HepG2 (cell line): ENCODE data around the gene GPR37. TPM values are rescaled to one million over a fixed set of nuclear protein-coding genes. Genes with fewer than 3 reads are reported as not detected.

Experiments
- ATAC-seq: fragments of 200-7000 bp; cut with Tn5 transposase; 3 replicates; pipeline ENCODE4 v1.9.1; 2020; ENCODE audit warnings: mild to moderate bottlenecking, moderate library complexity
- BruUV-seq: library from RNA; stranded (reverse); fragments of 400-500 nt; replicated peaks from 2 replicates; lab custom pipeline; 2021; lab: Mats Ljungman, UMichigan
- CTCF ChIA-PET: fragments of 300-600 bp; formaldehyde crosslinking; extraction: SDS; loops from one replicate; lab custom pipeline; 2021; ENCODE audit warnings: low total read pairs, inconsistent platforms, low intra/inter-chr PET ratio; lab: Yijun Ruan, JAX
- POLR2A ChIA-PET: fragments of 350-600 bp; sonication (Branson Sonifier 250); formaldehyde crosslinking; loops from one replicate; lab custom pipeline; 2020; ENCODE audit warnings: antibody characterized with exemption, inconsistent platforms; lab: Yijun Ruan, JAX
- DNase-seq: peaks from one replicate; pipeline ENCODE4 v3.0.0-alpha.2; 2015; ENCODE audit warnings: low spot score
- FAIRE-seq: peaks from 3 replicates; lab custom pipeline; 2011; peaks lifted over from hg19 to GRCh38; lab: Jason Lieb, UNC
- H2AFZ ChIP-seq: one replicate; pipeline ENCODE4 v1.6.1; 2011; ENCODE audit warnings: low read length, inconsistent platforms
- H3K27ac ChIP-seq: fragments of 300-600 bp; 3 replicates; pipeline ENCODE4 v1.8.0; 2011; ENCODE audit warnings: mixed run types, mild to moderate bottlenecking, mixed read lengths, low read length, inconsistent platforms; ENCODE audit not compliant: insufficient read depth; ENCODE audit errors: extremely low read length
- H3K27me3 ChIP-seq, 2 experiments: fragments of 200-600 bp in 1 of 2; 2 replicates in 1 of 2; 3 replicates in 1 of 2; pipeline versions ENCODE4 v1.6.0 to v1.8.0; 2011; ENCODE audit warnings: low read length in 2 of 2, mild to moderate bottlenecking in 2 of 2, moderate library complexity in 2 of 2, inconsistent platforms in 1 of 2; ENCODE audit not compliant: insufficient read depth in 2 of 2, control insufficient read depth in 1 of 2
- H3K36me3 ChIP-seq, 2 experiments: fragments of 200-600 bp in 1 of 2; replicated peaks in 1 of 2; 2 replicates in 1 of 2; 3 replicates in 1 of 2; pipeline versions ENCODE4 v1.5.1 to v1.8.0; 2011; ENCODE audit warnings: low read length in 2 of 2, inconsistent platforms in 1 of 2; ENCODE audit not compliant: insufficient read depth in 2 of 2, control insufficient read depth in 1 of 2
- H3K4me1 ChIP-seq: 2 replicates; pipeline ENCODE4 v1.5.1; 2012; ENCODE audit warnings: low read length, inconsistent platforms; ENCODE audit not compliant: insufficient read depth
- H3K4me2 ChIP-seq: 2 replicates; pipeline ENCODE4 v1.6.0; 2011; ENCODE audit warnings: low read depth, low read length, inconsistent platforms
- H3K4me3 ChIP-seq, 3 experiments: fragments of 200-600 bp in 1 of 3; sonication (generic), shearing (Covaris generic) in 1 of 3; replicated peaks in 1 of 3; 2 replicates each; pipeline ENCODE4 v1.5.1; 2011 to 2016; ENCODE audit warnings: low read length in 3 of 3, inconsistent platforms in 2 of 3, low read depth in 2 of 3, mild to moderate bottlenecking in 2 of 3, control low read depth in 1 of 3, mixed read lengths in 1 of 3; ENCODE audit not compliant: insufficient read depth in 1 of 3
- H3K79me2 ChIP-seq: one replicate; pipeline ENCODE4 v1.6.1; 2011; ENCODE audit warnings: low read length, inconsistent platforms; ENCODE audit not compliant: insufficient read depth
- H3K9ac ChIP-seq: 2 replicates; pipeline ENCODE4 v1.6.0; 2011; ENCODE audit warnings: mild to moderate bottlenecking, low read depth, low read length, inconsistent platforms; ENCODE audit not compliant: insufficient read depth
- H3K9me3 ChIP-seq: 2 replicates; pipeline ENCODE4 v1.5.1; 2012; ENCODE audit warnings: mild to moderate bottlenecking, low read length
- H4K20me1 ChIP-seq: 2 replicates; pipeline ENCODE4 v1.6.0; 2011; ENCODE audit warnings: inconsistent platforms, mild to moderate bottlenecking, low read length, moderate library complexity; ENCODE audit not compliant: insufficient read depth
- CREM ChIP-seq, 2 experiments: sonication (generic) in 1 of 2; formaldehyde crosslinking in 1 of 2; IDR thresholded peaks; 2 replicates each; pipeline versions ENCODE4 v1.4.0 to v1.6.1; 2016 to 2020; ENCODE audit warnings: antibody characterized with exemption in 1 of 2, mild to moderate bottlenecking in 1 of 2, missing genetic modification reagents in 1 of 2
- HDAC2 ChIP-seq: sonication (generic); formaldehyde crosslinking; IDR thresholded peaks from 2 replicates; pipeline ENCODE4 v1.4.0; 2020; ENCODE audit warnings: missing genetic modification reagents
- JDP2 ChIP-seq: sonication (generic); formaldehyde crosslinking; IDR thresholded peaks from 2 replicates; pipeline ENCODE4 v1.8.1; 2022; ENCODE audit warnings: missing genetic modification reagents, borderline replicate concordance
- MAFG ChIP-seq: sonication (generic); formaldehyde crosslinking; IDR thresholded peaks from 2 replicates; pipeline ENCODE4 v1.5.1; 2020; ENCODE audit warnings: mild to moderate bottlenecking, missing genetic modification reagents
- MED8 ChIP-seq: sonication (generic); formaldehyde crosslinking; IDR thresholded peaks from 2 replicates; pipeline ENCODE4 v1.8.1; 2023; ENCODE audit warnings: mild to moderate bottlenecking, missing genetic modification reagents; ENCODE audit not compliant: insufficient replicate concordance
- TAF1 ChIP-seq: sonication (generic); formaldehyde crosslinking; IDR thresholded peaks from 2 replicates; pipeline ENCODE4 v1.4.0; 2020; ENCODE audit warnings: missing genetic modification reagents
- ZKSCAN8 ChIP-seq: IDR thresholded peaks from 2 replicates; pipeline ENCODE4 v1.6.1; 2016; ENCODE audit warnings: borderline replicate concordance, missing genetic modification reagents, missing compliant biosample characterization
- ZNF382 ChIP-seq: sonication (generic); formaldehyde crosslinking; IDR thresholded peaks from 2 replicates; pipeline ENCODE4 v1.5.0; 2020; ENCODE audit warnings: missing genetic modification reagents, mild to moderate bottlenecking, borderline replicate concordance
- WGBS: methylation state at CpG from one replicate; pipeline ENCODE4 v1.1.6; 2017; ENCODE audit warnings: low lambda C conversion rate; 5-methylcytosine and 5-hydroxymethylcytosine counted together
- in situ Hi-C: cut with HindIII; loops from 2 replicates; pipeline ENCODE4 v1.10.0; 2017; ENCODE audit warnings: low pct_unique_long_range_greater_than_20kb; ENCODE audit not compliant: extremely low pct_ligation_motif_present
- intact Hi-C: fragments of 100-400 bp; cut with micrococcal nuclease; formaldehyde crosslinking; loops from one replicate; pipeline ENCODE4 v1.10.0; 2022; ENCODE audit not compliant: unreplicated experiment
- polyA plus RNA-seq, 8 experiments: library from polyadenylated mRNA; depleted of rRNA in 3 of 8; stranded (reverse) in 7 of 8; unstranded in 1 of 8; fragments of >200 nt; fragmentation: Illumina TruSeq in 4 of 8; extraction: Trizol in 4 of 8; gene quantifications; 2 replicates each; pipeline versions ENCODE4 v1.2.1 to v1.2.3, GENCODE V29; 2011 to 2016; ENCODE audit warnings: low read depth in 4 of 8, missing spikeins in 1 of 8, mixed read lengths in 1 of 8; ENCODE audit not compliant: insufficient read depth in 1 of 8
- total RNA-seq, 5 experiments: library from RNA; depleted of rRNA; stranded (reverse); fragments of >200 nt; fragmentation: Illumina TruSeq; extraction: Trizol; gene quantifications; 2 replicates each; pipeline ENCODE4 v1.2.3, GENCODE V29; 2016; ENCODE audit warnings: low read depth in 1 of 5
- TF ChIP-seq, protein P1 (sequence below): IDR thresholded peaks from 2 replicates; pipeline ENCODE4 v1.6.1; 2016; ENCODE audit warnings: low read depth, missing genetic modification reagents, missing compliant biosample characterization
- TF ChIP-seq, protein P2 (sequence below): sonication (generic); formaldehyde crosslinking; IDR thresholded peaks from 2 replicates; pipeline ENCODE4 v1.5.1; 2020; ENCODE audit warnings: mild to moderate bottlenecking, missing genetic modification reagents

Gene GPR37
- total and polyA plus RNA-seq, 2 of the 13 experiments (the other 11 are each of a cell fraction or from before 2014, with no cell fraction given): not detected

DNA sequence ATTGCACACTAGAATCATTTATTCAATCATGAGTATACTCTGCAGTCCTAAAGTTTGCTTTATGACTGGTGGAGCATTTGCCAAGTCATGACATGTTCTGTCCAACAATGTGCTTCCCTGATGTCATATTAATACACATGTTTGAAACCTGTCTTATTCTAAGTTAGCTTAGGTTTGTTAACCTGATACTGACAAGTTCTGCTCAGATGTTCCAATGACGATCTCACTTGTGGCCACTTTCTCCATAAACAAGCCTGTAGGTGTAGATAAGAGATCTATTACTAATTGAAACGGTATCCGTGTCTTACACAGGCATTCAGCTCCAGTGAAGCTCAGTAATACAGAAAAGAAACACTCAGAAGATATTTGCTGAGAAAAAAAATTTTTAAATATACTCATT, 64.9 kb downstream of the GPR37 start:
- in situ Hi-C loops: no loop called here
- Histone ChIP-seq H3K79me2 (no peaks in the 10 kb centered on the region), H3K9ac (no peak overlapping the region), H3K4me3 (no peak overlapping the region), H3K36me3 (no peaks in the 10 kb centered on the region), H4K20me1 (no peaks in the 10 kb centered on the region), H3K4me2 (no peak overlapping the region), H3K4me1 (no peaks in the 10 kb centered on the region), H3K27ac (no peak overlapping the region), H3K27me3 (no peaks in the 10 kb centered on the region), H2AFZ (no peak overlapping the region), H3K9me3 (0 out of 2 replicates have a peak, but pooled peaks cover 4% of the 10 kb centered on the region)
- intact Hi-C loops: no loop called here
- DNase-seq (no peak), ATAC-seq (no peak), FAIRE-seq (no peak)
- CTCF ChIA-PET: no interaction called here
- BruUV-seq: no TSS peak
- TF ChIP-seq MAFG (CRISPR knock-in tag): no peak
- no peak for TF ChIP-seq MED8 (CRISPR knock-in tag)
- 15% methylated on average over 3 of the region's 3 CpGs for WGBS
- POLR2A ChIA-PET: no interaction called here

DNA sequence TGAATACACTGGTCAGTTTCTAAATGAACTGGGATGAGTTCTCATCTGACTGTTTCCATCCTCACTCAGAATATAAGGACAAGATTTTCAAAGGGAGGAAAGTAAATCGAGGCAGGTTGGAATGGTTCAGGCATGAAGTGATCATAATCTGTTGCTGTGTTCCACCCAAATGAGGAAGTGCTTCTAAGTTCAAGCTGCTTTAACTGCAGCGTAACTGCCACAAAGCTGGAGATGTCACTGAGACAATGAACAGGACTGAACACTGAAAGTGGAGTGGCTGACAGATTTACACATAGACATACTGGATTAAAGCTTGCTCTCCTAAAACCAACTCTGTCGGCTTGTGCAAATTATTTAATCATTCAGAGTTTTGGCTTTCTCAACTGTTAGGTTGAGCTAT, 66.6 kb downstream of the GPR37 start:
- Histone ChIP-seq H3K79me2 (no peaks in the 10 kb centered on the region), H3K9me3 (no peaks in the 10 kb centered on the region), H3K27ac (no peak overlapping the region), H3K4me3 (no peak overlapping the region), H3K9ac (no peak overlapping the region), H4K20me1 (no peaks in the 10 kb centered on the region), H3K27me3 (no peaks in the 10 kb centered on the region), H3K36me3 (no peaks in the 10 kb centered on the region), H3K4me2 (no peak overlapping the region), H3K4me1 (no peaks in the 10 kb centered on the region), H2AFZ (no peak overlapping the region)
- ATAC-seq (no peak), FAIRE-seq (no peak), DNase-seq (no peak)
- intact Hi-C loops: no loop called here
- in situ Hi-C loops: no loop called here
- ChIA-PET POLR2A (no interaction called here), CTCF (no interaction called here)
- 0% methylated on average over 3 of the region's 3 CpGs for WGBS
- BruUV-seq: no TSS peak
- TF ChIP-seq, protein P1, sequence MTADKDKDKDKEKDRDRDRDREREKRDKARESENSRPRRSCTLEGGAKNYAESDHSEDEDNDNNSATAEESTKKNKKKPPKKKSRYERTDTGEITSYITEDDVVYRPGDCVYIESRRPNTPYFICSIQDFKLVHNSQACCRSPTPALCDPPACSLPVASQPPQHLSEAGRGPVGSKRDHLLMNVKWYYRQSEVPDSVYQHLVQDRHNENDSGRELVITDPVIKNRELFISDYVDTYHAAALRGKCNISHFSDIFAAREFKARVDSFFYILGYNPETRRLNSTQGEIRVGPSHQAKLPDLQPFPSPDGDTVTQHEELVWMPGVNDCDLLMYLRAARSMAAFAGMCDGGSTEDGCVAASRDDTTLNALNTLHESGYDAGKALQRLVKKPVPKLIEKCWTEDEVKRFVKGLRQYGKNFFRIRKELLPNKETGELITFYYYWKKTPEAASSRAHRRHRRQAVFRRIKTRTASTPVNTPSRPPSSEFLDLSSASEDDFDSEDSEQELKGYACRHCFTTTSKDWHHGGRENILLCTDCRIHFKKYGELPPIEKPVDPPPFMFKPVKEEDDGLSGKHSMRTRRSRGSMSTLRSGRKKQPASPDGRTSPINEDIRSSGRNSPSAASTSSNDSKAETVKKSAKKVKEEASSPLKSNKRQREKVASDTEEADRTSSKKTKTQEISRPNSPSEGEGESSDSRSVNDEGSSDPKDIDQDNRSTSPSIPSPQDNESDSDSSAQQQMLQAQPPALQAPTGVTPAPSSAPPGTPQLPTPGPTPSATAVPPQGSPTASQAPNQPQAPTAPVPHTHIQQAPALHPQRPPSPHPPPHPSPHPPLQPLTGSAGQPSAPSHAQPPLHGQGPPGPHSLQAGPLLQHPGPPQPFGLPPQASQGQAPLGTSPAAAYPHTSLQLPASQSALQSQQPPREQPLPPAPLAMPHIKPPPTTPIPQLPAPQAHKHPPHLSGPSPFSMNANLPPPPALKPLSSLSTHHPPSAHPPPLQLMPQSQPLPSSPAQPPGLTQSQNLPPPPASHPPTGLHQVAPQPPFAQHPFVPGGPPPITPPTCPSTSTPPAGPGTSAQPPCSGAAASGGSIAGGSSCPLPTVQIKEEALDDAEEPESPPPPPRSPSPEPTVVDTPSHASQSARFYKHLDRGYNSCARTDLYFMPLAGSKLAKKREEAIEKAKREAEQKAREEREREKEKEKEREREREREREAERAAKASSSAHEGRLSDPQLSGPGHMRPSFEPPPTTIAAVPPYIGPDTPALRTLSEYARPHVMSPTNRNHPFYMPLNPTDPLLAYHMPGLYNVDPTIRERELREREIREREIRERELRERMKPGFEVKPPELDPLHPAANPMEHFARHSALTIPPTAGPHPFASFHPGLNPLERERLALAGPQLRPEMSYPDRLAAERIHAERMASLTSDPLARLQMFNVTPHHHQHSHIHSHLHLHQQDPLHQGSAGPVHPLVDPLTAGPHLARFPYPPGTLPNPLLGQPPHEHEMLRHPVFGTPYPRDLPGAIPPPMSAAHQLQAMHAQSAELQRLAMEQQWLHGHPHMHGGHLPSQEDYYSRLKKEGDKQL (CRISPR knock-in tag): no peak
- TF ChIP-seq, protein P2, sequence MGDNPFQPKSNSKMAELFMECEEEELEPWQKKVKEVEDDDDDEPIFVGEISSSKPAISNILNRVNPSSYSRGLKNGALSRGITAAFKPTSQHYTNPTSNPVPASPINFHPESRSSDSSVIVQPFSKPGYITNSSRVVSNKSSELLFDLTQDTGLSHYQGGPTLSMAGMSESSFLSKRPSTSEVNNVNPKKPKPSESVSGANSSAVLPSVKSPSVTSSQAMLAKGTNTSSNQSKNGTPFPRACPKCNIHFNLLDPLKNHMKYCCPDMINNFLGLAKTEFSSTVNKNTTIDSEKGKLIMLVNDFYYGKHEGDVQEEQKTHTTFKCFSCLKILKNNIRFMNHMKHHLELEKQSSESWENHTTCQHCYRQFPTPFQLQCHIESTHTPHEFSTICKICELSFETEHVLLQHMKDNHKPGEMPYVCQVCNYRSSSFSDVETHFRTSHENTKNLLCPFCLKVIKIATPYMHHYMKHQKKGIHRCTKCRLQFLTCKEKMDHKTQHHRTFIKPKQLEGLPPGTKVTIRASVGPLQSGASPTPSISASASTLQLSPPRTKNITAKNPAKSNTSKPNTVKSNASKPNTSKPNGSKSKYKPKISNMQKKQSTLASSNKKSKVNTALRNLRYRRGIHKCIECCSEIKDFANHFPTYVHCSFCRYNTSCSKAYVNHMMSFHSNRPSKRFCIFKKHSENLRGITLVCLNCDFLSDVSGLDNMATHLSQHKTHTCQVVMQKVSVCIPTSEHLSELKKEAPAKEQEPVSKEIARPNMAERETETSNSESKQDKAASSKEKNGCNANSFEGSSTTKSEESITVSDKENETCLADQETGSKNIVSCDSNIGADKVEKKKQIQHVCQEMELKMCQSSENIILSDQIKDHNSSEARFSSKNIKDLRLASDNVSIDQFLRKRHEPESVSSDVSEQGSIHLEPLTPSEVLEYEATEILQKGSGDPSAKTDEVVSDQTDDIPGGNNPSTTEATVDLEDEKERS (CRISPR knock-in tag): no peak
- TF ChIP-seq ZKSCAN8 (CRISPR knock-in tag) (no peak), JDP2 (no peak), HDAC2 (no peak), TAF1 (no peak), ZNF382 (CRISPR knock-in tag) (no peak), CREM (IDR thresholded peaks at IDR 0.05) (no peak), CREM (CRISPR knock-in tag; IDR thresholded peaks at IDR 0.05) (no peak)
